DOHH2 (cell line): ENCODE data around the gene PLA2G4E.

ENCODE experiments used
- H3F3A ChIP-seq: fragments of 200-600 bp; sonication (generic), shearing (Covaris generic); 2 replicates; pipeline ENCODE4 v1.6.0; 2016; ENCODE audit warnings: antibody characterized with exemption, mild to moderate bottlenecking; ENCODE audit not compliant: control insufficient read depth, insufficient read depth
- H3K27ac ChIP-seq: fragments of 200-600 bp; sonication (generic); 2 replicates; pipeline ENCODE4 v1.5.1; 2014; ENCODE audit warnings: low read depth, mild to moderate bottlenecking, low read length, moderate library complexity
- H3K27me3 ChIP-seq: fragments of 200-600 bp; sonication (generic); 2 replicates; pipeline ENCODE4 v1.6.1; 2014; ENCODE audit warnings: mild to moderate bottlenecking, low read length, mixed read lengths; ENCODE audit not compliant: control insufficient read depth
- H3K36me3 ChIP-seq: fragments of 200-600 bp; sonication (generic); 2 replicates; pipeline ENCODE4 v1.6.1; 2014; ENCODE audit warnings: mild to moderate bottlenecking, low read length, moderate library complexity, mixed read lengths; ENCODE audit not compliant: control insufficient read depth
- H3K4me1 ChIP-seq: fragments of 200-600 bp; sonication (generic); 2 replicates; pipeline ENCODE4 v1.6.1; 2014; ENCODE audit warnings: mild to moderate bottlenecking, low read length, mixed read lengths; ENCODE audit not compliant: control insufficient read depth
- H3K4me2 ChIP-seq: fragments of 200-600 bp; sonication (generic); 2 replicates; pipeline ENCODE4 v1.6.0; 2014; ENCODE audit warnings: mild to moderate bottlenecking, low read length, moderate library complexity
- H3K4me3 ChIP-seq: fragments of 200-600 bp; sonication (generic); 2 replicates; pipeline ENCODE4 v1.5.1; 2014; ENCODE audit warnings: mild to moderate bottlenecking, low read length, mixed read lengths
- H3K79me2 ChIP-seq: fragments of 200-600 bp; sonication (generic); 2 replicates; pipeline ENCODE4 v1.6.1; 2014; ENCODE audit warnings: mild to moderate bottlenecking, low read length, mixed read lengths; ENCODE audit not compliant: control insufficient read depth
- H3K9me2 ChIP-seq: fragments of 200-600 bp; sonication (generic); replicated peaks from 2 replicates; pipeline ENCODE4 v1.6.1; 2014; ENCODE audit warnings: mild to moderate bottlenecking, low read length, mixed read lengths; ENCODE audit not compliant: control insufficient read depth
- H3K9me3 ChIP-seq: fragments of 200-600 bp; sonication (generic); 2 replicates; pipeline ENCODE4 v1.6.1; 2014; ENCODE audit warnings: antibody characterized with exemption, low read length, mixed read lengths; ENCODE audit not compliant: control insufficient read depth, insufficient read depth
- H4K20me1 ChIP-seq: fragments of 200-600 bp; sonication (generic); 2 replicates; pipeline ENCODE4 v1.6.0; 2014; ENCODE audit warnings: low read depth, mild to moderate bottlenecking, antibody characterized with exemption, low read length, moderate library complexity; ENCODE audit not compliant: control insufficient read depth, insufficient read depth
- CTCF ChIP-seq: fragments of 200-600 bp; sonication (generic); IDR thresholded peaks from one replicate; pipeline ENCODE4 v1.5.1; 2014; ENCODE audit warnings: antibody characterized with exemption, mild to moderate bottlenecking, low read depth, low read length; ENCODE audit not compliant: poor library complexity, severe bottlenecking
- EZH2phosphoT487 ChIP-seq: fragments of 200-600 bp; sonication (generic); IDR thresholded peaks from 2 replicates; pipeline ENCODE4 v1.6.1; 2017; ENCODE audit warnings: borderline replicate concordance, mild to moderate bottlenecking, antibody characterized with exemption, low read length, moderate library complexity, mixed read lengths

Gene PLA2G4E

GRCh38 chr15:41969851-41970431 is 50.9 kb downstream of the PLA2G4E start:
- H3K4me2 ChIP-seq, result peak overlapping the region; percentile 77
- H3K27ac ChIP-seq, result peak overlapping the region; percentile 78
- TF ChIP-seq EZH2phosphoT487, result no peak
- no peak for TF ChIP-seq CTCF
- peaks cover 25% of the 10 kb centered on the region for H3F3A ChIP-seq
- H4K20me1 ChIP-seq, result no peaks in the 10 kb centered on the region
- peaks cover 61% of the 10 kb centered on the region for H3K79me2 ChIP-seq
- no peaks in the 10 kb centered on the region for H3K9me2 ChIP-seq
- 0 out of 2 replicates have a peak, but pooled peaks cover 7% of the 10 kb centered on the region for H3K27me3 ChIP-seq
- no peaks in the 10 kb centered on the region for H3K36me3 ChIP-seq
- peak overlapping the region; percentile 94 for H3K4me3 ChIP-seq
- peaks cover 53% of the 10 kb centered on the region for H3K4me1 ChIP-seq
- H3K9me3 ChIP-seq, result no peaks in the 10 kb centered on the region

GRCh38 chr15:41968701-41969100 is 52.1 kb downstream of the PLA2G4E start:
- TF ChIP-seq EZH2phosphoT487 (no peak), CTCF (no peak)
- Histone ChIP-seq H3K4me2 (peak overlapping the region; percentile 77), H3K27me3 (0 out of 2 replicates have a peak, but pooled peaks cover 1% of the 10 kb centered on the region), H3K9me3 (no peaks in the 10 kb centered on the region), H3K27ac (peak overlapping the region; percentile 31), H3K36me3 (no peaks in the 10 kb centered on the region), H3K4me1 (peaks cover 53% of the 10 kb centered on the region), H3K79me2 (peaks cover 66% of the 10 kb centered on the region), H3K9me2 (no peaks in the 10 kb centered on the region), H3F3A (peaks cover 25% of the 10 kb centered on the region), H3K4me3 (peak overlapping the region; percentile 34), H4K20me1 (no peaks in the 10 kb centered on the region)

- H3K36me3 ChIP-seq, result no peaks in the 10 kb centered on the region
- peaks cover 66% of the 10 kb centered on the region for H3K79me2 ChIP-seq
- H3F3A ChIP-seq, result peaks cover 25% of the 10 kb centered on the region
- peak overlapping the region; percentile 31 for H3K27ac ChIP-seq
- peaks cover 49% of the 10 kb centered on the region for H3K4me1 ChIP-seq
- no peaks in the 10 kb centered on the region for H4K20me1 ChIP-seq
- H3K27me3 ChIP-seq, result no peaks in the 10 kb centered on the region
- peak overlapping the region; percentile 34 for H3K4me3 ChIP-seq
- peak overlapping the region; percentile 77 for H3K4me2 ChIP-seq
- TF ChIP-seq EZH2phosphoT487, result no peak
- TF ChIP-seq CTCF, result no peak
- no peaks in the 10 kb centered on the region for H3K9me3 ChIP-seq
- H3K9me2 ChIP-seq, result no peaks in the 10 kb centered on the region
Observed at GRCh38 chr15:41967506-41968206, 53.2 kb downstream of the PLA2G4E start.
